ENCODE measurements around the gene DYNC1LI1. TPM values are rescaled to one million over a fixed set of nuclear protein-coding genes. Genes with fewer than 3 reads are reported as not detected.

DYNC1LI1 gene
- total RNA-seq, 2 donors from 2014 or later, result 24.4 to 30.8 TPM

GRCh38 chr3:32488474-32489008 is 82.1 kb downstream of the DYNC1LI1 start:
- peaks cover 8% of the 10 kb centered on the region for H3K36me3 Mint-ChIP-seq (ENCODE audit: low read depth)
- H3K4me3 Mint-ChIP-seq, result no peak overlapping the region
- DNase-seq (no peak), ATAC-seq (no peak)
- H3K9me3 ChIP-seq (ENCODE audit: control insufficient read depth, low read length, poor library complexity, severe bottlenecking), result no peaks in the 10 kb centered on the region
- no peaks in the 10 kb centered on the region for H3K27me3 Mint-ChIP-seq
- peak overlapping the region; percentile 48 for H3K27ac Mint-ChIP-seq
- H3K4me1 Mint-ChIP-seq, result peaks cover 14% of the 10 kb centered on the region

- no peaks in the 10 kb centered on the region for H3K27me3 Mint-ChIP-seq
- peaks cover 8% of the 10 kb centered on the region for H3K36me3 Mint-ChIP-seq (ENCODE audit: low read depth)
- no peaks in the 10 kb centered on the region for H3K9me3 ChIP-seq (ENCODE audit: control insufficient read depth, low read length, poor library complexity, severe bottlenecking)
- ATAC-seq (no peak), DNase-seq (no peak)
- H3K4me3 Mint-ChIP-seq, result no peak overlapping the region
- H3K4me1 Mint-ChIP-seq, result peaks cover 14% of the 10 kb centered on the region
- peak overlapping the region; percentile 48 for H3K27ac Mint-ChIP-seq
These were observed 82.7 kb downstream of the DYNC1LI1 start for GRCh38 chr3:32487781-32488473.

GRCh38 chr3:32484436-32484835 is 86.2 kb downstream of the DYNC1LI1 start:
- Mint-ChIP-seq H3K4me3 (no peak overlapping the region), H3K4me1 (peaks cover 24% of the 10 kb centered on the region), H3K27ac (peak overlapping the region; percentile 32), H3K27me3 (no peaks in the 10 kb centered on the region), H3K36me3 (ENCODE audit: low read depth) (peaks cover 8% of the 10 kb centered on the region)
- DNase-seq (no peak), ATAC-seq (peak; percentile 40)
- no peaks in the 10 kb centered on the region for H3K9me3 ChIP-seq (ENCODE audit: control insufficient read depth, low read length, poor library complexity, severe bottlenecking)

GRCh38 chr3:32483772-32484171 is 86.9 kb downstream of the DYNC1LI1 start:
- no peaks in the 10 kb centered on the region for H3K27me3 Mint-ChIP-seq
- DNase-seq, result no peak
- peaks cover 8% of the 10 kb centered on the region for H3K36me3 Mint-ChIP-seq (ENCODE audit: low read depth)
- peaks cover 24% of the 10 kb centered on the region for H3K4me1 Mint-ChIP-seq
- ATAC-seq, result no peak
- H3K9me3 ChIP-seq (ENCODE audit: control insufficient read depth, low read length, poor library complexity, severe bottlenecking), result no peaks in the 10 kb centered on the region
- no peak overlapping the region for H3K4me3 Mint-ChIP-seq
- peak overlapping the region; percentile 32 for H3K27ac Mint-ChIP-seq

- no peaks in the 10 kb centered on the region for H3K27me3 Mint-ChIP-seq
- H3K4me1 Mint-ChIP-seq, result peaks cover 30% of the 10 kb centered on the region
- H3K36me3 Mint-ChIP-seq (ENCODE audit: low read depth), result peaks cover 12% of the 10 kb centered on the region
- H3K27ac Mint-ChIP-seq, result peak overlapping the region; percentile 39
- H3K4me3 Mint-ChIP-seq, result no peak overlapping the region
- no peaks in the 10 kb centered on the region for H3K9me3 ChIP-seq (ENCODE audit: control insufficient read depth, low read length, poor library complexity, severe bottlenecking)
- no peak for ATAC-seq
- DNase-seq, result no peak
These were observed 88.0 kb downstream of the DYNC1LI1 start for GRCh38 chr3:32482693-32483092.

GRCh38 chr3:32481791-32482631 is 88.6 kb downstream of the DYNC1LI1 start:
- Mint-ChIP-seq H3K36me3 (ENCODE audit: low read depth) (peaks cover 12% of the 10 kb centered on the region), H3K4me1 (peaks cover 33% of the 10 kb centered on the region), H3K27me3 (no peaks in the 10 kb centered on the region), H3K27ac (peak overlapping the region; percentile 39), H3K4me3 (no peak overlapping the region)
- DNase-seq (no peak), ATAC-seq (no peak)
- no peaks in the 10 kb centered on the region for H3K9me3 ChIP-seq (ENCODE audit: control insufficient read depth, low read length, poor library complexity, severe bottlenecking)

GRCh38 chr3:32480604-32481003 is 90.1 kb downstream of the DYNC1LI1 start:
- H3K27me3 Mint-ChIP-seq, result no peaks in the 10 kb centered on the region
- peak overlapping the region; percentile 24 for H3K27ac Mint-ChIP-seq

More at GRCh38 chr3:32480604-32481003, 90.1 kb downstream of the DYNC1LI1 start:
- DNase-seq (no peak), ATAC-seq (no peak)
- peaks cover 14% of the 10 kb centered on the region for H3K36me3 Mint-ChIP-seq (ENCODE audit: low read depth)
- peaks cover 37% of the 10 kb centered on the region for H3K4me1 Mint-ChIP-seq
- no peak overlapping the region for H3K4me3 Mint-ChIP-seq
- no peaks in the 10 kb centered on the region for H3K9me3 ChIP-seq (ENCODE audit: control insufficient read depth, low read length, poor library complexity, severe bottlenecking)

Other genes with a start within 250 kb of the DYNC1LI1 start
- gene CMTM7, start 179.0 kb downstream of the DYNC1LI1 start, total RNA-seq, result 10 to 100 TPM; 38.5 to 45.3 TPM
- gene CMTM6, start 68.0 kb downstream of the DYNC1LI1 start, total RNA-seq, result 10 to 100 TPM; 97.2 to 99.3 TPM
- 10 to 100 TPM; 41.2 to 41.7 TPM for gene CNOT10, start 114.3 kb upstream of the DYNC1LI1 start, total RNA-seq
- under 1 TPM in 1 of 2 donors, not detected in 1; 0.03 TPM for gene TRIM71, start 247.1 kb upstream of the DYNC1LI1 start, total RNA-seq